Measurements from ENCODE around the gene ROR1. TPM values are rescaled to one million over a fixed set of nuclear protein-coding genes. Genes with fewer than 3 reads are reported as not detected.

ROR1 gene
- total and polyA plus RNA-seq, 5 donors from 2014 or later, result not detected

DNA sequence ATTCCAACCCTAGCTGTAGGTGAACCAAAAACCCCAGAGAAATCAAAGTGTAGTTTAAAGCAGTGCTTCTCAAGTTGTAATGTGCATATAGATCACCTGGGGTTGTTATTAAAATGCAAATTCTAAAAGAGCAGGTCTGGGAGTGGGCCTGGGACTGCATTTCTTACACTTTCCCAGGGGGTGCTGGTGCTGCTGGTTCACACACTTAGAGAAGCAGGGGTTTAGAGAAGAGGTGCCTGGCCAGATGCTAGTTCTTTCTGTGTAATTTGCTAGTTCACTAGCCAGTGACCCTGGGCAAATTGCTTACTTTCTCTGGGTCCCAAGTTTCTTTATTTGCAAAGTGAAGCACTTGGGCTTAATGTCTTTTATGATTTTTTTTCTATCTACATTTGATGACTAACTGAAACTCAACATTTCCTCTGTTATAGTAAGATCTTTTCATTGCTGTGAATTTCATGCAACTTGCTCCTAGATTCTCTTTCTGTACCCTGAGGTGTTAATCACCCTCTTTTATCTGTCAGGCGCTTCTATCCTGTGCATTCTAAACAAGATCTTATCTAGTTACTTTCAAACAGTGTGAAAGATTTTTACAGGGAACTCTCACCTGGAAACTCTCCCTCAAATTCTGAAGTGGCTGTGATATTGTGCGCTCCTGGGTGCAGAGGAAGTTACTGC lies 287.8 kb downstream of the ROR1 start:
- H3K4me3 Mint-ChIP-seq, result no peak overlapping the region
- H3K4me1 ChIP-seq (ENCODE audit: control insufficient read depth, insufficient read depth, low read length, poor library complexity, severe bottlenecking), result no peaks in the 10 kb centered on the region
- H3K4me1 Mint-ChIP-seq, result peaks cover 0 to 3% (median 0%) of the 10 kb centered on the region in 4 donors
- H3K27me3 Mint-ChIP-seq, result peaks cover 10% of the 10 kb centered on the region
- no peaks in the 10 kb centered on the region for H3K36me3 ChIP-seq (ENCODE audit: control insufficient read depth, insufficient read depth, low read length)
- no peaks in the 10 kb centered on the region for H3K9me3 ChIP-seq (ENCODE audit: control insufficient read depth in 2 of 2, low read length in 2 of 2)
- ATAC-seq (ENCODE audit: low read depth in 2 of 2) (no peak), DNase-seq (no peak)
- peaks cover 2% of the 10 kb centered on the region for H3K27me3 ChIP-seq (ENCODE audit: control insufficient read depth, insufficient read depth, low read length)
- H3K9me3 Mint-ChIP-seq, result peaks cover 0 to 11% (median 2%) of the 10 kb centered on the region in 7 donors
- no peak overlapping the region for H3K27ac ChIP-seq (ENCODE audit: insufficient read depth, low read length, poor library complexity, severe bottlenecking)
- H3K27ac Mint-ChIP-seq, result no peak overlapping the region
- H3K4me3 ChIP-seq (ENCODE audit: low read depth, low read length), result no peak overlapping the region
- no peaks in the 10 kb centered on the region for H3K36me3 Mint-ChIP-seq

DNA sequence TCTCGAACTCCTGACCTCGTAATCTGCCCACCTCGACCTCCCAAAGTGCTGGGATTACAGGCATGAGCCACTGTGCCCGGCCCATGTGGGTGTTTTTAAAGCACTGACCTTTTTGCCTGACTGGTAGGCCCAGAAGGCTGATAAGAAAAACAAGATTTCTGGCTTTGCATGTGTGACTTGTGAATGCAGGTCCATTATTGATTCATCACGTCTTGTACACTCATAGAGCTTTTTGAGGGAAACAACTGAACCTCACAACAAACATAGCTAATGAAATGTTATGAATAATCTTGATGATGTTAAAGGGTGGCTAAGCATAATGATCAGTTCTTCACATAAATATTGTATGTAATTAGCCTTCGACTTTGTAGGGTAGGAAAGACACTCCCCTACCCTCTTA lies 288.7 kb downstream of the ROR1 start:
- Mint-ChIP-seq H3K36me3 (no peaks in the 10 kb centered on the region), H3K9me3 (peaks cover 0 to 11% (median 2%) of the 10 kb centered on the region in 7 donors), H3K4me1 (peaks cover 0 to 3% (median 0%) of the 10 kb centered on the region in 4 donors), H3K27me3 (peaks cover 10% of the 10 kb centered on the region), H3K27ac (no peak overlapping the region), H3K4me3 (no peak overlapping the region)
- peaks cover 2% of the 10 kb centered on the region for H3K27me3 ChIP-seq (ENCODE audit: control insufficient read depth, insufficient read depth, low read length)
- ATAC-seq (ENCODE audit: low read depth in 2 of 2), result no peak
- no peak overlapping the region for H3K27ac ChIP-seq (ENCODE audit: insufficient read depth, low read length, poor library complexity, severe bottlenecking)
- H3K4me1 ChIP-seq (ENCODE audit: control insufficient read depth, insufficient read depth, low read length, poor library complexity, severe bottlenecking), result no peaks in the 10 kb centered on the region
- no peak overlapping the region for H3K4me3 ChIP-seq (ENCODE audit: low read depth, low read length)
- DNase-seq, result no peak
- H3K36me3 ChIP-seq (ENCODE audit: control insufficient read depth, insufficient read depth, low read length), result no peaks in the 10 kb centered on the region
- no peaks in the 10 kb centered on the region for H3K9me3 ChIP-seq (ENCODE audit: control insufficient read depth in 2 of 2, low read length in 2 of 2)

DNA sequence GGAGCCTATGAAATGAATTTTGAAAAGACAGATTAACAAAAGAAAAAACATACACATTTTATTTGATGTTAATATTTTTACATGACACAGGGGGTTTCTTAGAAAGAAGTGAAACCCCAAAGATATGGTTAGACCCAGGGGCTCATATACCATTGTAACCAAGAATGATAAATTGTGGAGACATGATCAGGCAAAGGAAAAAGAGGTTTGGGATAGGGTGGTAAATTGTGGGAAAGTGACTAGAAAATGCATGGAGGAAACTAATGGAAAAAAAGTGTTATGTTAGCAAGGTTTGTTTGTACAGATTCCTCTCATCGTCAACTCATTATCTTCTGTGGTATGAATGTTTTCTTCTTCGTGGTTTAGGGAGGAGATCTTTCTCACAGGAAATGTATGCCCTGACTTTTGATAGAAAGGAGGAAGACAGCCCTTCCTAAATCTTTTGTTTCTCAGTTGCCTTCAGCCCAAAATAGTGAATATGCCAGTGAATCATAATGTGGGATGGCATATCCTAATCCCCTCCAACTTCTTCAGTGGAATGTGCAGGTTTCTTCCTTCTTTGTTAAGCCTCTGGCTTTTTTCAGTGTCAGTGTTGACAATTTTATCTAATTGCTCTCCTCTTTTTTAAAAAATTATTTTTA lies 289.2 kb downstream of the ROR1 start:
- DNase-seq, result no peak
- Histone ChIP-seq H3K36me3 (ENCODE audit: control insufficient read depth, insufficient read depth, low read length) (no peaks in the 10 kb centered on the region), H3K9me3 (ENCODE audit: control insufficient read depth in 2 of 2, low read length in 2 of 2) (no peaks in the 10 kb centered on the region), H3K27me3 (ENCODE audit: control insufficient read depth, insufficient read depth, low read length) (peaks cover 2% of the 10 kb centered on the region), H3K4me1 (ENCODE audit: control insufficient read depth, insufficient read depth, low read length, poor library complexity, severe bottlenecking) (no peaks in the 10 kb centered on the region), H3K4me3 (ENCODE audit: low read depth, low read length) (no peak overlapping the region), H3K27ac (ENCODE audit: insufficient read depth, low read length, poor library complexity, severe bottlenecking) (no peak overlapping the region)
- Mint-ChIP-seq H3K27me3 (peaks cover 10% of the 10 kb centered on the region), H3K9me3 (peaks cover 0 to 11% (median 2%) of the 10 kb centered on the region in 7 donors), H3K27ac (no peak overlapping the region), H3K36me3 (no peaks in the 10 kb centered on the region), H3K4me1 (peaks cover 0 to 3% (median 0%) of the 10 kb centered on the region in 4 donors), H3K4me3 (no peak overlapping the region)
- no peak for ATAC-seq (ENCODE audit: low read depth in 2 of 2)

DNA sequence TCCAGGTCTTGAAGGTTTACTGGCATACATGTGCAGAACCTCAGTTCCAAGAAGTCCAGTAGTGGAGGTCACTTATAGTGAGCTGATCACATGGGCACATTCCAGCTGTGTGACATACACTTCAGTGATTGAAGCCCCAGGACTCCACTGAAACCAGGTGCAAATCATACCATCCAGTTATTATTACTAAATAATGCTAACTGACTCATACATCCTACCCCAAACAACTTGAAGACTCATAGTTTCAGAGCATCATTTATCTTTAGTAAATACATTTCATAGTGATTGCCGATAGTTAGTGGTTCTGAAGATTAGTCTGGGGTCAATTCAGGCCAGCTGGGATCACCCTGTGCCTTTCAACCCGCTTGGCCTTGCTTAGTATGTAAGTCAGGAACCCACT lies 291.8 kb downstream of the ROR1 start:
- ATAC-seq (ENCODE audit: low read depth in 2 of 2), result no peak
- peaks cover 0 to 3% (median 0%) of the 10 kb centered on the region in 4 donors for H3K4me1 Mint-ChIP-seq

DNA sequence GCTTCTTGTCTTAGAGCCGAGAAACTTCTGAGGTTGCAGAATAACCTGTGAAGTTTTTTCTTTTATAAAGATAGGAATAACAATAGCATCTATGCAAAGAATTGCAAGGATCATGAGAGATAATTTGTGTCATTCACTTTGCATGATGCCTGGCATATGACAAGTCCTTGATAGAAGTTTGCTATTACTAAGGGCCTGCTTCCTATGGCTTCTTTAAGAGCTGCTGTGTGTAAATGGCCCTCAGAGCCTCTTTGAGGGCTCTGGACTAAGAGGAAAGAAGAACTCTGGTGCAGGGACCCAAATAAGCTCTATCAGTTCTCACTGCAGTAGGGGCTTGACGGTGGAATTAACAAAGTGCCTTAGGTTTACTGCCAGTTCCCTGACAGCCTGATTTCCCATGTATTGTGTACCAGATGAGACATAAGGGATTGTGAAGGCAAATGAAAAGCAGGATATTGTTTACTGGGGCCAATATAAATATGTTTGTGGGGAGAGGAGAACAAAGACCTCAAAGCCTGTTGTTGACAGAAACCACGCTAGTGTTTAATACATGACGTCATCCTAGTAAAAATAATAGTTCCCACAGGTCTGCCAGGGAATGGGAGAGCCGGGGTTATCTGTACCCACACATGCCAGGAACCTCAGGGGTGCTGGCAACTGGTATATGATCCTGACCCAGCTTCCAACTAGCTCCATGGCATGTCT lies 298.4 kb downstream of the ROR1 start:
- Histone ChIP-seq H3K36me3 (ENCODE audit: control insufficient read depth, insufficient read depth, low read length) (no peaks in the 10 kb centered on the region), H3K27me3 (ENCODE audit: control insufficient read depth, insufficient read depth, low read length) (no peaks in the 10 kb centered on the region), H3K27ac (ENCODE audit: insufficient read depth, low read length, poor library complexity, severe bottlenecking) (no peak overlapping the region), H3K4me3 (ENCODE audit: low read depth, low read length) (no peak overlapping the region), H3K4me1 (ENCODE audit: control insufficient read depth, insufficient read depth, low read length, poor library complexity, severe bottlenecking) (no peaks in the 10 kb centered on the region), H3K9me3 (ENCODE audit: control insufficient read depth in 2 of 2, low read length in 2 of 2) (no peaks in the 10 kb centered on the region)
- H3K27me3 Mint-ChIP-seq, result no peaks in the 10 kb centered on the region
- H3K27ac Mint-ChIP-seq, result no peak overlapping the region
- no peak overlapping the region for H3K4me3 Mint-ChIP-seq
- DNase-seq, result no peak
- peaks cover 0 to 2% (median 0%) of the 10 kb centered on the region in 7 donors for H3K9me3 Mint-ChIP-seq
- H3K36me3 Mint-ChIP-seq, result no peaks in the 10 kb centered on the region
- ATAC-seq (ENCODE audit: low read depth in 2 of 2), result no peak
- H3K4me1 Mint-ChIP-seq, result no peaks in the 10 kb centered on the region

More for the DNA sequence above, 291.8 kb downstream of the ROR1 start:
- no peak for DNase-seq
- Histone ChIP-seq H3K4me3 (ENCODE audit: low read depth, low read length) (no peak overlapping the region), H3K9me3 (ENCODE audit: control insufficient read depth in 2 of 2, low read length in 2 of 2) (no peaks in the 10 kb centered on the region), H3K27ac (ENCODE audit: insufficient read depth, low read length, poor library complexity, severe bottlenecking) (no peak overlapping the region), H3K36me3 (ENCODE audit: control insufficient read depth, insufficient read depth, low read length) (no peaks in the 10 kb centered on the region), H3K27me3 (ENCODE audit: control insufficient read depth, insufficient read depth, low read length) (no peaks in the 10 kb centered on the region), H3K4me1 (ENCODE audit: control insufficient read depth, insufficient read depth, low read length, poor library complexity, severe bottlenecking) (no peaks in the 10 kb centered on the region)
- no peaks in the 10 kb centered on the region for H3K36me3 Mint-ChIP-seq
- no peak overlapping the region for H3K27ac Mint-ChIP-seq
- no peak overlapping the region for H3K4me3 Mint-ChIP-seq
- H3K9me3 Mint-ChIP-seq, result peaks cover 0 to 4% (median 2%) of the 10 kb centered on the region in 7 donors
- H3K27me3 Mint-ChIP-seq, result peaks cover 6% of the 10 kb centered on the region

- H3K9me3 Mint-ChIP-seq, result peaks cover 0 to 2% (median 0%) of the 10 kb centered on the region in 7 donors
- DNase-seq (no peak), ATAC-seq (ENCODE audit: low read depth in 2 of 2) (no peak)
- Histone ChIP-seq H3K36me3 (ENCODE audit: control insufficient read depth, insufficient read depth, low read length) (no peaks in the 10 kb centered on the region), H3K4me1 (ENCODE audit: control insufficient read depth, insufficient read depth, low read length, poor library complexity, severe bottlenecking) (no peaks in the 10 kb centered on the region), H3K27me3 (ENCODE audit: control insufficient read depth, insufficient read depth, low read length) (no peaks in the 10 kb centered on the region), H3K27ac (ENCODE audit: insufficient read depth, low read length, poor library complexity, severe bottlenecking) (no peak overlapping the region), H3K9me3 (ENCODE audit: control insufficient read depth in 2 of 2, low read length in 2 of 2) (no peaks in the 10 kb centered on the region), H3K4me3 (ENCODE audit: low read depth, low read length) (no peak overlapping the region)
- H3K27ac Mint-ChIP-seq, result no peak overlapping the region
- H3K27me3 Mint-ChIP-seq, result no peaks in the 10 kb centered on the region
- no peaks in the 10 kb centered on the region for H3K4me1 Mint-ChIP-seq
- H3K4me3 Mint-ChIP-seq, result no peak overlapping the region
- H3K36me3 Mint-ChIP-seq, result no peaks in the 10 kb centered on the region
These were observed 299.9 kb downstream of the ROR1 start for GRCh38 chr1:64073705-64074104.

- H3K9me3 ChIP-seq (ENCODE audit: control insufficient read depth in 2 of 2, low read length in 2 of 2), result no peaks in the 10 kb centered on the region
- H3K4me1 ChIP-seq (ENCODE audit: control insufficient read depth, insufficient read depth, low read length, poor library complexity, severe bottlenecking), result no peaks in the 10 kb centered on the region
- H3K36me3 ChIP-seq (ENCODE audit: control insufficient read depth, insufficient read depth, low read length), result no peaks in the 10 kb centered on the region
- H3K4me3 ChIP-seq (ENCODE audit: low read depth, low read length), result no peak overlapping the region
- Mint-ChIP-seq H3K36me3 (no peaks in the 10 kb centered on the region), H3K9me3 (peaks cover 0 to 2% (median 0%) of the 10 kb centered on the region in 7 donors), H3K27ac (no peak overlapping the region), H3K27me3 (no peaks in the 10 kb centered on the region), H3K4me3 (no peak overlapping the region), H3K4me1 (no peaks in the 10 kb centered on the region)
- H3K27ac ChIP-seq (ENCODE audit: insufficient read depth, low read length, poor library complexity, severe bottlenecking), result no peak overlapping the region
- H3K27me3 ChIP-seq (ENCODE audit: control insufficient read depth, insufficient read depth, low read length), result no peaks in the 10 kb centered on the region
- ATAC-seq (ENCODE audit: low read depth in 2 of 2), result no peak
- DNase-seq, result no peak
These were observed 300.9 kb downstream of the ROR1 start for GRCh38 chr1:64074767-64075166.

Data from CD4-positive, CD25-positive, alpha-beta regulatory T cell (primary cell).